Lower lobe of right lung (tissue), 2 donors: Measurements from ENCODE around the gene PCSK6. TPM values are rescaled to one million over a fixed set of nuclear protein-coding genes. Genes with fewer than 3 reads are reported as not detected.

Experiments
- ATAC-seq, 2 donors: fragments of 200-7000 bp; cut with Tn5 transposase; one replicate each; pipeline ENCODE4 v1.9.1; 2020 to 2022; ENCODE audit warnings: mild to moderate bottlenecking in 2 of 2, moderate library complexity in 2 of 2
- DNase-seq: peaks from one replicate; pipeline ENCODE4 v3.0.0-alpha.2; 2020
- H3K27ac ChIP-seq: fragments of 200-600 bp; one replicate; pipeline ENCODE4 v1.8.0; 2022
- H3K27me3 ChIP-seq: fragments of 200-600 bp; one replicate; pipeline ENCODE4 v1.8.0; 2022; ENCODE audit warnings: low read depth
- H3K36me3 ChIP-seq: fragments of 200-600 bp; one replicate; pipeline ENCODE4 v1.8.0; 2022; ENCODE audit warnings: mild to moderate bottlenecking
- H3K4me1 ChIP-seq: fragments of 200-600 bp; one replicate; pipeline ENCODE4 v1.8.0; 2022
- H3K4me3 ChIP-seq: fragments of 200-600 bp; one replicate; pipeline ENCODE4 v1.8.0; 2022; ENCODE audit warnings: mild to moderate bottlenecking
- H3K9me3 ChIP-seq: fragments of 200-600 bp; one replicate; pipeline ENCODE4 v1.8.0; 2022
- CTCF ChIP-seq: fragments of 200-600 bp; IDR thresholded peaks from one replicate; pipeline ENCODE4 v1.8.0; 2022; ENCODE audit warnings: antibody characterized with exemption, mild to moderate bottlenecking
- intact Hi-C: fragments of 100-400 bp; cut with DNase I; formaldehyde crosslinking; loops from one replicate; pipeline ENCODE4 v1.11.0; 2022
- total RNA-seq: library from RNA; stranded (reverse); fragmentation: NEBNext Ultra II Directional; extraction: Animal tissue kit (Norgen Biotek cat#: 25700); gene quantifications from one replicate; pipeline ENCODE4 v1.2.1, GENCODE V29; 2021
- donor health status: DM: no; HTN: yes; CAD: no; lungs with severe emphysema.

Gene PCSK6
- total RNA-seq, 1 donor from 2014 or later: 12.3 TPM

DNA sequence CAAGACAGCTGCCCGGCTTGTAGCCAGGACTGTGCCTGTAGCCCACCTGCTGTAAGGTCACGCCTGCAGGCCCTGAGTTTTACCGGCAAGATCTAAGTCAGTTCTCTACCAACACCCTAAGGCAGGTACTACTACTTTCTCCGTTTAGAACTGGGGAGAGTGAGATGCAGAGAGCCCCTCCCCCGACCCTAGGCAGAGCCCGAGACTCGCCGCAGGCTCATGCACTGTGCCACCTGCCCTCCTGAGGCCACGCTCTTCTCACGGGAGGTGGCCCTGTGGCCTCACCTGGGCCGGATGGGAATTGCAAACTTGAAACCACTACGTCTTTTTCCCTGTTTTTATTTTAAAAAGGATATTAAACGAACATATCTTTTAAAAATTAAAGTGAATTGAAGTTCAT lies 36.9 kb upstream of the PCSK6 start:
- Histone ChIP-seq H3K4me3 (no peak overlapping the region), H3K9me3 (no peaks in the 10 kb centered on the region), H3K27ac (no peak overlapping the region), H3K27me3 (no peaks in the 10 kb centered on the region), H3K4me1 (peaks cover 20% of the 10 kb centered on the region), H3K36me3 (no peaks in the 10 kb centered on the region)
- TF ChIP-seq CTCF: no peak
- DNase-seq (no peak), ATAC-seq (no peak)
- intact Hi-C loops: no loop called here

- no peaks in the 10 kb centered on the region for H3K27me3 ChIP-seq
- peaks cover 20% of the 10 kb centered on the region for H3K4me1 ChIP-seq
- H3K9me3 ChIP-seq: no peaks in the 10 kb centered on the region
- H3K27ac ChIP-seq: no peak overlapping the region
- ATAC-seq: no peak
- TF ChIP-seq CTCF: no peak
- DNase-seq: no peak
- H3K4me3 ChIP-seq: no peak overlapping the region
- H3K36me3 ChIP-seq: no peaks in the 10 kb centered on the region
- intact Hi-C loops: no loop called here
Observed at GRCh38 chr15:101526021-101526420, 36.5 kb upstream of the PCSK6 start.

DNA sequence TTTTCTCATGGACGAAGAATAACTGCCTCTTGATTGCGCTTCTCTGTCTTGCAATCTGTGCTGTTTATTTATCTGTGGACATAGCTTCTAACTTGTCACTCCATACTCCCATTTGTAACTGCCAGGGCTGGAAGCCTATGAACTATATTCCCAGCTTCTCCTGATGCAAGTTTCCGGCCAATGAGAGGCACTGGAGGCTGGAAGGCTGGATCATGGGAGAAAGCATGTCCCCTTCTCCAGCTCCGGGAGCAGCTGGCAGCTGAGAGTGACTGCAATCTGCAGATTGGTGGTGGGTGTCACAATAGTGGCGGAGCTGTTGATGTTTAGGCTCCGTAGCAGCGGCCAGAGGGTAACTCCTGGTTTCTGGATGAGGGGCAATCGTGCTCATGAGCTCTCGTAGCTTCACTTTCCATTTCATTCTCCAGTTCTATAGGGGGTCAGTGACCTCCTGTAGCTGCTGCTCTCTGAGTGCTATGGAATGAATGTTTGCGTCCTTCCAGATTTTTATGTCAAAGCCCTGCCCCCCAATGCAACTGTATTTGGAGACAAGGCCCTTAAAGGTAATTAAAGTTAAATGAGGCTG lies 35.7 kb upstream of the PCSK6 start:
- Histone ChIP-seq H3K27me3 (no peaks in the 10 kb centered on the region), H3K27ac (no peak overlapping the region), H3K4me3 (no peak overlapping the region), H3K36me3 (no peaks in the 10 kb centered on the region), H3K9me3 (no peaks in the 10 kb centered on the region), H3K4me1 (peaks cover 20% of the 10 kb centered on the region)
- ATAC-seq: no peak
- no peak for TF ChIP-seq CTCF
- intact Hi-C loops: no loop called here
- no peak for DNase-seq

GRCh38 chr15:101523560-101523940 lies 34.0 kb upstream of the PCSK6 start:
- Histone ChIP-seq H3K4me1 (peaks cover 14% of the 10 kb centered on the region), H3K9me3 (no peaks in the 10 kb centered on the region), H3K4me3 (no peak overlapping the region), H3K27ac (no peak overlapping the region), H3K27me3 (no peaks in the 10 kb centered on the region), H3K36me3 (no peaks in the 10 kb centered on the region)
- intact Hi-C loops: no loop called here
- ATAC-seq (no peak), DNase-seq (no peak)
- no peak for TF ChIP-seq CTCF

- no peak overlapping the region for H3K27ac ChIP-seq
- no peaks in the 10 kb centered on the region for H3K36me3 ChIP-seq
- intact Hi-C loops: no loop called here
- H3K4me1 ChIP-seq: peaks cover 8% of the 10 kb centered on the region
- peaks cover 6% of the 10 kb centered on the region for H3K9me3 ChIP-seq
- no peaks in the 10 kb centered on the region for H3K27me3 ChIP-seq
- DNase-seq (no peak), ATAC-seq (no peak)
- no peak for TF ChIP-seq CTCF
- no peak overlapping the region for H3K4me3 ChIP-seq
Observed at GRCh38 chr15:101522621-101523559, 33.4 kb upstream of the PCSK6 start.
